ENCODE measurements around the gene CFAP91. TPM values are rescaled to one million over a fixed set of nuclear protein-coding genes. Genes with fewer than 3 reads are reported as not detected.

CFAP91 gene
- total RNA-seq, 4 donors from 2014 or later = 11.4 to 23.7 (median 15.8) TPM

DNA sequence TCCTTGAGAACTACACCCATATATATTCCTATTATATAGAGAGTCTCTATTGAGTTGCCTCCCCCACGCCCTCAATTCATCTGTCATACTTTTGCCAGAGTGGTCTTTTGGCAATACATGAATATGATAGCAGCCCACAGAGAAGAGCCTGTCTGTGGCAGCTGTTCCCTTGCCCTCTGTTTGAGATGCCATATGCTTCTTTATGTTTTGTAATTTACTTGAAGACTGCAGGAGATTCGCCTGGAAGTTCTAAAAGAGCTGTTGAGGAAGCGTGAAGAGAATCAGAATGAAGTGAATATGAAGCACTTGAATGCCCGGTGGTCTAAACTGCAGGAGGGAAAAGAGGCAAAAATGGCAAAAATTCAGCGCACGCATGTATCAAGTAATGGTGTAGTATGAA is 27.2 kb downstream of the CFAP91 start:
- H3K4me3 ChIP-seq = no peak overlapping the region
- TF ChIP-seq, protein P1, sequence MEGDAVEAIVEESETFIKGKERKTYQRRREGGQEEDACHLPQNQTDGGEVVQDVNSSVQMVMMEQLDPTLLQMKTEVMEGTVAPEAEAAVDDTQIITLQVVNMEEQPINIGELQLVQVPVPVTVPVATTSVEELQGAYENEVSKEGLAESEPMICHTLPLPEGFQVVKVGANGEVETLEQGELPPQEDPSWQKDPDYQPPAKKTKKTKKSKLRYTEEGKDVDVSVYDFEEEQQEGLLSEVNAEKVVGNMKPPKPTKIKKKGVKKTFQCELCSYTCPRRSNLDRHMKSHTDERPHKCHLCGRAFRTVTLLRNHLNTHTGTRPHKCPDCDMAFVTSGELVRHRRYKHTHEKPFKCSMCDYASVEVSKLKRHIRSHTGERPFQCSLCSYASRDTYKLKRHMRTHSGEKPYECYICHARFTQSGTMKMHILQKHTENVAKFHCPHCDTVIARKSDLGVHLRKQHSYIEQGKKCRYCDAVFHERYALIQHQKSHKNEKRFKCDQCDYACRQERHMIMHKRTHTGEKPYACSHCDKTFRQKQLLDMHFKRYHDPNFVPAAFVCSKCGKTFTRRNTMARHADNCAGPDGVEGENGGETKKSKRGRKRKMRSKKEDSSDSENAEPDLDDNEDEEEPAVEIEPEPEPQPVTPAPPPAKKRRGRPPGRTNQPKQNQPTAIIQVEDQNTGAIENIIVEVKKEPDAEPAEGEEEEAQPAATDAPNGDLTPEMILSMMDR (IDR thresholded peaks at IDR 0.05) = no peak
- TF ChIP-seq EP300 (IDR thresholded peaks at IDR 0.05) (no peak), POLR2A (IDR thresholded peaks at IDR 0.05) (no peak)
- no peaks in the 10 kb centered on the region for H3K4me1 ChIP-seq
- H3K36me3 ChIP-seq = peaks cover 0 to 35% (median 0%) of the 10 kb centered on the region in 3 donors
- no peak for DNase-seq (ENCODE audit: low spot score in 2 of 2)
- H3K9me3 ChIP-seq = no peaks in the 10 kb centered on the region
- H3K27ac ChIP-seq = no peak overlapping the region
- 95 to 96% methylated on average over 6 of the region's 6 CpGs for WGBS, 2 donors
- H3K27me3 ChIP-seq = no peaks in the 10 kb centered on the region

- 59 to 63% methylated on average over 8 of the region's 8 CpGs for WGBS, 2 donors
- no peak for DNase-seq (ENCODE audit: low spot score in 2 of 2)
- Histone ChIP-seq H3K27me3 (no peaks in the 10 kb centered on the region), H3K4me3 (no peak overlapping the region), H3K4me1 (no peaks in the 10 kb centered on the region), H3K36me3 (peaks cover 0 to 43% (median 0%) of the 10 kb centered on the region in 3 donors), H3K27ac (no peak overlapping the region), H3K9me3 (no peaks in the 10 kb centered on the region)
- TF ChIP-seq, protein P1 (IDR thresholded peaks at IDR 0.05) = no peak
- TF ChIP-seq POLR2A (IDR thresholded peaks at IDR 0.05) (no peak), EP300 (IDR thresholded peaks at IDR 0.05) (no peak)
These were observed 28.9 kb downstream of the CFAP91 start for GRCh38 chr3:119731560-119732343.

GRCh38 chr3:119733812-119734211 is 31.0 kb downstream of the CFAP91 start:
- Histone ChIP-seq H3K36me3 (peaks cover 0 to 41% (median 0%) of the 10 kb centered on the region in 3 donors), H3K9me3 (no peaks in the 10 kb centered on the region), H3K27me3 (no peaks in the 10 kb centered on the region), H3K27ac (no peak overlapping the region), H3K4me3 (no peak overlapping the region), H3K4me1 (no peaks in the 10 kb centered on the region)
- TF ChIP-seq POLR2A (IDR thresholded peaks at IDR 0.05) = no peak
- TF ChIP-seq, protein P1 (IDR thresholded peaks at IDR 0.05) = no peak
- no peak for TF ChIP-seq EP300 (IDR thresholded peaks at IDR 0.05)
- 97% methylated on average over 5 of the region's 5 CpGs for WGBS, 2 donors
- DNase-seq (ENCODE audit: low spot score in 2 of 2) = no peak

DNA sequence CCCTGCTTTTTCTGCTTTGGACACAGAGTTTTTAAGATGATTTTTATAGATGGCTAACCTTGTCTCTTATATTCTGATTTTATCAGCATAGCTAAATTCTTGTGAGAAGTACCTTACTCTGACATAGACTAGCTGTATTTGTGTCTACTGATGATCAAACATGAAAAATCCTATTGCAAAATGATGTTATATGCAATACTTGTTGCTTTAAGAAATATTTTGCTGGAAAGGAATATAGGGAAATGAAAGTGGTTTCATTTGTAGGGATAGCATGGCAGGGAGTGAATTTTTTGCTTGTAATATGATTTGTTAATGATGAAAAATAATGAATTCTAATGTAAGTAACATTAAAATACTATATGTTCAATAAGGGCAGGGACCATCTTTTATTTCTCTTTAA is 35.9 kb downstream of the CFAP91 start:
- Histone ChIP-seq H3K9me3 (no peaks in the 10 kb centered on the region), H3K36me3 (peaks cover 0 to 44% (median 0%) of the 10 kb centered on the region in 3 donors), H3K4me3 (no peak overlapping the region), H3K27me3 (no peaks in the 10 kb centered on the region), H3K4me1 (no peaks in the 10 kb centered on the region), H3K27ac (no peak overlapping the region)
- no peak for DNase-seq (ENCODE audit: low spot score in 2 of 2)
- no peak for TF ChIP-seq EP300 (IDR thresholded peaks at IDR 0.05)
- TF ChIP-seq, protein P1 (IDR thresholded peaks at IDR 0.05) = no peak

GRCh38 chr3:119741657-119742590 is 39.1 kb downstream of the CFAP91 start:
- TF ChIP-seq POLR2A (IDR thresholded peaks at IDR 0.05) (no peak), EP300 (IDR thresholded peaks at IDR 0.05) (no peak)
- TF ChIP-seq, protein P1 (IDR thresholded peaks at IDR 0.05) = no peak
- DNase-seq (ENCODE audit: low spot score in 2 of 2) = no peak
- Histone ChIP-seq H3K27me3 (no peaks in the 10 kb centered on the region), H3K9me3 (no peaks in the 10 kb centered on the region), H3K36me3 (peaks cover 0 to 63% (median 0%) of the 10 kb centered on the region in 3 donors), H3K4me3 (no peak overlapping the region), H3K27ac (no peak overlapping the region), H3K4me1 (no peaks in the 10 kb centered on the region)
- WGBS, 2 donors = 85 to 86% methylated on average over 5 of the region's 5 CpGs

All from tibial nerve (tissue), 4 donors.